ENCODE results near the gene RRAD.

RRAD gene

DNA sequence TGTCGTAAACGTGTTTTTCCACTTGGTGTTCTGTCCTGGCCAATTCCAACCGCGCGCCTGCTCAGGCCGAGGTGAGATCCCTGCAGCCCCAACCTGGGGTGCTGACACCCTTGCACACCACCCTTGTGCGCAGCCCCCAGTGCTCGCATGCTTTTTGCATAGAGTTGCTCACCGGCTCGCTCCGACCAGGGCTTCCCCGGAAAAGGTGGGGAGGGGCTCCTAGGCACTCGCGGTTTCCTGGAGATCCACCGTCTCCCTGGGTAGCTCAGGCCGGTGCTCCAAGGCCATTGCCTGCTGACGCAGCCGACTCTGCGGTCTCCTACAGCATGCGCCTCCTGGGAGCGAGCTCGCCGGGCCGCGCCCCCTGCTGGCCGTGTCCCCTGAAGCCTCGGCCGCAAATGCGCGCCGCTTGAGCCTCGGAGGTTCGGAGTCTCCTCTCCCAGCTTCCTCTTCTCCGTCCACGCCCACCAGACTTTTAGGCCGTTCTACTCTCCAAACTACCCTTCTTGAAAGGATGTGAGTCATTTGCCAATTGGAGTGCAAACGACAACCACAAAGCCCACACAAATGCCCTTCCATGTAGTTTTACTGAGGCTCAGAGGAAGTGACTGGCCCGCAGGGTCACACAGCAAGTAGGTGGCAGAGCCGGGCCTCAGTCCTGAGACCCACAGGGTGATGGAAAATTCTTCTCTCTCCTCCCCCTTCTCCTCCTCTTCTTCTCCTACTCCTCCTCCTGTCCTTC is 52.2 kb downstream of the RRAD start (continued):
- TF ChIP-seq ZNF274 (IDR thresholded peaks at IDR 0.05; ENCODE audit: low read length) = no peak
- TF ChIP-seq ZNF274 (tag by site-specific recombination; IDR thresholded peaks at IDR 0.05; ENCODE audit: borderline replicate concordance) = no peak
- no peak for TF ChIP-seq ZNF311 (tag by site-specific recombination; IDR thresholded peaks at IDR 0.05; ENCODE audit: borderline replicate concordance)
- no peak for TF ChIP-seq ZNF324 (tag by site-specific recombination; IDR thresholded peaks at IDR 0.05)
- no peak for TF ChIP-seq ZNF529 (tag by site-specific recombination; IDR thresholded peaks at IDR 0.05; ENCODE audit: insufficient replicate concordance)
- TF ChIP-seq, protein P1, sequence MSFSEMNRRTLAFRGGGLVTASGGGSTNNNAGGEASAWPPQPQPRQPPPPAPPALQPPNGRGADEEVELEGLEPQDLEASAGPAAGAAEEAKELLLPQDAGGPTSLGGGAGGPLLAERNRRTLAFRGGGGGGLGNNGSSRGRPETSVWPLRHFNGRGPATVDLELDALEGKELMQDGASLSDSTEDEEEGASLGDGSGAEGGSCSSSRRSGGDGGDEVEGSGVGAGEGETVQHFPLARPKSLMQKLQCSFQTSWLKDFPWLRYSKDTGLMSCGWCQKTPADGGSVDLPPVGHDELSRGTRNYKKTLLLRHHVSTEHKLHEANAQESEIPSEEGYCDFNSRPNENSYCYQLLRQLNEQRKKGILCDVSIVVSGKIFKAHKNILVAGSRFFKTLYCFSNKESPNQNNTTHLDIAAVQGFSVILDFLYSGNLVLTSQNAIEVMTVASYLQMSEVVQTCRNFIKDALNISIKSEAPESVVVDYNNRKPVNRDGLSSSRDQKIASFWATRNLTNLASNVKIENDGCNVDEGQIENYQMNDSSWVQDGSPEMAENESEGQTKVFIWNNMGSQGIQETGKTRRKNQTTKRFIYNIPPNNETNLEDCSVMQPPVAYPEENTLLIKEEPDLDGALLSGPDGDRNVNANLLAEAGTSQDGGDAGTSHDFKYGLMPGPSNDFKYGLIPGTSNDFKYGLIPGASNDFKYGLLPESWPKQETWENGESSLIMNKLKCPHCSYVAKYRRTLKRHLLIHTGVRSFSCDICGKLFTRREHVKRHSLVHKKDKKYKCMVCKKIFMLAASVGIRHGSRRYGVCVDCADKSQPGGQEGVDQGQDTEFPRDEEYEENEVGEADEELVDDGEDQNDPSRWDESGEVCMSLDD (tag by site-specific recombination; IDR thresholded peaks at IDR 0.05) = no peak
- TF ChIP-seq RBAK (tag by site-specific recombination; IDR thresholded peaks at IDR 0.05) = no peak
- TF ChIP-seq KLF10 (tag by site-specific recombination; IDR thresholded peaks at IDR 0.05) = 0 out of 2 replicates have a peak, but pooled peaks have one; percentile 24
- no peak for TF ChIP-seq ZNF624 (tag by site-specific recombination; IDR thresholded peaks at IDR 0.05)
- TF ChIP-seq ZXDB (tag by site-specific recombination; IDR thresholded peaks at IDR 0.05) = peak; percentile 59; the same call in 1 of the 2 replicates
- TF ChIP-seq ZFP37 (tag by site-specific recombination; IDR thresholded peaks at IDR 0.05) = peak; percentile 76
- TF ChIP-seq SP7 (tag by site-specific recombination; IDR thresholded peaks at IDR 0.05) = peak; percentile 80
- TF ChIP-seq ZNF571 (tag by site-specific recombination; IDR thresholded peaks at IDR 0.05) = no peak
- TF ChIP-seq, protein P2, sequence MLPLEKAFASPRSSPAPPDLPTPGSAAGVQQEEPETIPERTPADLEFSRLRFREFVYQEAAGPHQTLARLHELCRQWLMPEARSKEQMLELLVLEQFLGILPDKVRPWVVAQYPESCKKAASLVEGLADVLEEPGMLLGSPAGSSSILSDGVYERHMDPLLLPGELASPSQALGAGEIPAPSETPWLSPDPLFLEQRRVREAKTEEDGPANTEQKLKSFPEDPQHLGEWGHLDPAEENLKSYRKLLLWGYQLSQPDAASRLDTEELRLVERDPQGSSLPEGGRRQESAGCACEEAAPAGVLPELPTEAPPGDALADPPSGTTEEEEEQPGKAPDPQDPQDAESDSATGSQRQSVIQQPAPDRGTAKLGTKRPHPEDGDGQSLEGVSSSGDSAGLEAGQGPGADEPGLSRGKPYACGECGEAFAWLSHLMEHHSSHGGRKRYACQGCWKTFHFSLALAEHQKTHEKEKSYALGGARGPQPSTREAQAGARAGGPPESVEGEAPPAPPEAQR (tag by site-specific recombination; IDR thresholded peaks at IDR 0.05) = no peak
- no peak for TF ChIP-seq GLI2 (tag by site-specific recombination; IDR thresholded peaks at IDR 0.05; ENCODE audit: borderline replicate concordance, low read depth)
- TF ChIP-seq, protein P3, sequence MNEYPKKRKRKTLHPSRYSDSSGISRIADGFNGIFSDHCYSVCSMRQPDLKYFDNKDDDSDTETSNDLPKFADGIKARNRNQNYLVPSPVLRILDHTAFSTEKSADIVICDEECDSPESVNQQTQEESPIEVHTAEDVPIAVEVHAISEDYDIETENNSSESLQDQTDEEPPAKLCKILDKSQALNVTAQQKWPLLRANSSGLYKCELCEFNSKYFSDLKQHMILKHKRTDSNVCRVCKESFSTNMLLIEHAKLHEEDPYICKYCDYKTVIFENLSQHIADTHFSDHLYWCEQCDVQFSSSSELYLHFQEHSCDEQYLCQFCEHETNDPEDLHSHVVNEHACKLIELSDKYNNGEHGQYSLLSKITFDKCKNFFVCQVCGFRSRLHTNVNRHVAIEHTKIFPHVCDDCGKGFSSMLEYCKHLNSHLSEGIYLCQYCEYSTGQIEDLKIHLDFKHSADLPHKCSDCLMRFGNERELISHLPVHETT (tag by site-specific recombination; IDR thresholded peaks at IDR 0.05) = no peak
- TF ChIP-seq ZNF302 (tag by site-specific recombination; IDR thresholded peaks at IDR 0.05; ENCODE audit: low read depth) = no peak
- no peak for TF ChIP-seq ZNF549 (tag by site-specific recombination; IDR thresholded peaks at IDR 0.05)
- no peak for TF ChIP-seq MYNN (tag by site-specific recombination; IDR thresholded peaks at IDR 0.05; ENCODE audit: borderline replicate concordance)
- TF ChIP-seq ZFHX2 (tag by site-specific recombination; conservative IDR thresholded peaks at IDR 0.05) = peak; percentile 90
- no peak for TF ChIP-seq ZNF248 (tag by site-specific recombination; IDR thresholded peaks at IDR 0.05)
- TF ChIP-seq SCRT1 (tag by site-specific recombination; IDR thresholded peaks at IDR 0.05; ENCODE audit: borderline replicate concordance) = no peak
- no peak for TF ChIP-seq ZNF16 (tag by site-specific recombination; IDR thresholded peaks at IDR 0.05; ENCODE audit: low read depth)
- no peak for TF ChIP-seq ZNF184 (tag by site-specific recombination; IDR thresholded peaks at IDR 0.05)
- TF ChIP-seq, protein P4, sequence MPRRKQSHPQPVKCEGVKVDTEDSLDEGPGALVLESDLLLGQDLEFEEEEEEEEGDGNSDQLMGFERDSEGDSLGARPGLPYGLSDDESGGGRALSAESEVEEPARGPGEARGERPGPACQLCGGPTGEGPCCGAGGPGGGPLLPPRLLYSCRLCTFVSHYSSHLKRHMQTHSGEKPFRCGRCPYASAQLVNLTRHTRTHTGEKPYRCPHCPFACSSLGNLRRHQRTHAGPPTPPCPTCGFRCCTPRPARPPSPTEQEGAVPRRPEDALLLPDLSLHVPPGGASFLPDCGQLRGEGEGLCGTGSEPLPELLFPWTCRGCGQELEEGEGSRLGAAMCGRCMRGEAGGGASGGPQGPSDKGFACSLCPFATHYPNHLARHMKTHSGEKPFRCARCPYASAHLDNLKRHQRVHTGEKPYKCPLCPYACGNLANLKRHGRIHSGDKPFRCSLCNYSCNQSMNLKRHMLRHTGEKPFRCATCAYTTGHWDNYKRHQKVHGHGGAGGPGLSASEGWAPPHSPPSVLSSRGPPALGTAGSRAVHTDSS (tag by site-specific recombination; IDR thresholded peaks at IDR 0.05) = peak; percentile 70
- TF ChIP-seq, protein P5, sequence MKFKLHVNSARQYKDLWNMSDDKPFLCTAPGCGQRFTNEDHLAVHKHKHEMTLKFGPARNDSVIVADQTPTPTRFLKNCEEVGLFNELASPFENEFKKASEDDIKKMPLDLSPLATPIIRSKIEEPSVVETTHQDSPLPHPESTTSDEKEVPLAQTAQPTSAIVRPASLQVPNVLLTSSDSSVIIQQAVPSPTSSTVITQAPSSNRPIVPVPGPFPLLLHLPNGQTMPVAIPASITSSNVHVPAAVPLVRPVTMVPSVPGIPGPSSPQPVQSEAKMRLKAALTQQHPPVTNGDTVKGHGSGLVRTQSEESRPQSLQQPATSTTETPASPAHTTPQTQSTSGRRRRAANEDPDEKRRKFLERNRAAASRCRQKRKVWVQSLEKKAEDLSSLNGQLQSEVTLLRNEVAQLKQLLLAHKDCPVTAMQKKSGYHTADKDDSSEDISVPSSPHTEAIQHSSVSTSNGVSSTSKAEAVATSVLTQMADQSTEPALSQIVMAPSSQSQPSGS (tag by site-specific recombination; IDR thresholded peaks at IDR 0.05; ENCODE audit: low read depth) = no peak
- TF ChIP-seq EGR2 (tag by site-specific recombination; IDR thresholded peaks at IDR 0.05; ENCODE audit: low read depth) = peak; percentile 71
- TF ChIP-seq, protein P6, sequence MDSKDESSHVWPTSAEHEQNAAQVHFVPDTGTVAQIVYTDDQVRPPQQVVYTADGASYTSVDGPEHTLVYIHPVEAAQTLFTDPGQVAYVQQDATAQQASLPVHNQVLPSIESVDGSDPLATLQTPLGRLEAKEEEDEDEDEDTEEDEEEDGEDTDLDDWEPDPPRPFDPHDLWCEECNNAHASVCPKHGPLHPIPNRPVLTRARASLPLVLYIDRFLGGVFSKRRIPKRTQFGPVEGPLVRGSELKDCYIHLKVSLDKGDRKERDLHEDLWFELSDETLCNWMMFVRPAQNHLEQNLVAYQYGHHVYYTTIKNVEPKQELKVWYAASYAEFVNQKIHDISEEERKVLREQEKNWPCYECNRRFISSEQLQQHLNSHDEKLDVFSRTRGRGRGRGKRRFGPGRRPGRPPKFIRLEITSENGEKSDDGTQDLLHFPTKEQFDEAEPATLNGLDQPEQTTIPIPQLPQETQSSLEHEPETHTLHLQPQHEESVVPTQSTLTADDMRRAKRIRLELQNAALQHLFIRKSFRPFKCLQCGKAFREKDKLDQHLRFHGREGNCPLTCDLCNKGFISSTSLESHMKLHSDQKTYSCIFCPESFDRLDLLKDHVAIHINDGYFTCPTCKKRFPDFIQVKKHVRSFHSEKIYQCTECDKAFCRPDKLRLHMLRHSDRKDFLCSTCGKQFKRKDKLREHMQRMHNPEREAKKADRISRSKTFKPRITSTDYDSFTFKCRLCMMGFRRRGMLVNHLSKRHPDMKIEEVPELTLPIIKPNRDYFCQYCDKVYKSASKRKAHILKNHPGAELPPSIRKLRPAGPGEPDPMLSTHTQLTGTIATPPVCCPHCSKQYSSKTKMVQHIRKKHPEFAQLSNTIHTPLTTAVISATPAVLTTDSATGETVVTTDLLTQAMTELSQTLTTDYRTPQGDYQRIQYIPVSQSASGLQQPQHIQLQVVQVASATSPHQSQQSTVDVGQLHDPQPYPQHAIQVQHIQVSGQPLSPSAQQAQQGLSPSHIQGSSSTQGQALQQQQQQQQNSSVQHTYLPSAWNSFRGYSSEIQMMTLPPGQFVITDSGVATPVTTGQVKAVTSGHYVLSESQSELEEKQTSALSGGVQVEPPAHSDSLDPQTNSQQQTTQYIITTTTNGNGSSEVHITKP (tag by site-specific recombination; IDR thresholded peaks at IDR 0.05) = peak; percentile 90

Data from HEK293 (cell line).